Fibroblast of villous mesenchyme (primary cell): ENCODE results near the gene C16orf86. TPM values are rescaled to one million over a fixed set of nuclear protein-coding genes. Genes with fewer than 3 reads are reported as not detected.

Experiments used
- DNase-seq: peaks from one replicate; pipeline ENCODE4 v3.0.0-alpha.2; 2010; ENCODE audit warnings: low read depth
- H3K4me3 ChIP-seq: 2 replicates; pipeline ENCODE4 v1.5.1; 2011; ENCODE audit warnings: low read depth, mild to moderate bottlenecking, low read length
- total RNA-seq: library from RNA; depleted of rRNA; stranded (reverse); fragments of >200 nt; gene quantifications from 2 replicates; pipeline ENCODE4 v1.2.3, GENCODE V29; 2012
- TF ChIP-seq, protein P1 (sequence below): IDR thresholded peaks from 2 replicates; pipeline ENCODE4 v1.5.1; 2012; ENCODE audit warnings: low read depth, mild to moderate bottlenecking, low read length; ENCODE audit not compliant: insufficient read depth

The C16orf86 gene
- total RNA-seq, 1 donor, result 1.3 TPM

DNA sequence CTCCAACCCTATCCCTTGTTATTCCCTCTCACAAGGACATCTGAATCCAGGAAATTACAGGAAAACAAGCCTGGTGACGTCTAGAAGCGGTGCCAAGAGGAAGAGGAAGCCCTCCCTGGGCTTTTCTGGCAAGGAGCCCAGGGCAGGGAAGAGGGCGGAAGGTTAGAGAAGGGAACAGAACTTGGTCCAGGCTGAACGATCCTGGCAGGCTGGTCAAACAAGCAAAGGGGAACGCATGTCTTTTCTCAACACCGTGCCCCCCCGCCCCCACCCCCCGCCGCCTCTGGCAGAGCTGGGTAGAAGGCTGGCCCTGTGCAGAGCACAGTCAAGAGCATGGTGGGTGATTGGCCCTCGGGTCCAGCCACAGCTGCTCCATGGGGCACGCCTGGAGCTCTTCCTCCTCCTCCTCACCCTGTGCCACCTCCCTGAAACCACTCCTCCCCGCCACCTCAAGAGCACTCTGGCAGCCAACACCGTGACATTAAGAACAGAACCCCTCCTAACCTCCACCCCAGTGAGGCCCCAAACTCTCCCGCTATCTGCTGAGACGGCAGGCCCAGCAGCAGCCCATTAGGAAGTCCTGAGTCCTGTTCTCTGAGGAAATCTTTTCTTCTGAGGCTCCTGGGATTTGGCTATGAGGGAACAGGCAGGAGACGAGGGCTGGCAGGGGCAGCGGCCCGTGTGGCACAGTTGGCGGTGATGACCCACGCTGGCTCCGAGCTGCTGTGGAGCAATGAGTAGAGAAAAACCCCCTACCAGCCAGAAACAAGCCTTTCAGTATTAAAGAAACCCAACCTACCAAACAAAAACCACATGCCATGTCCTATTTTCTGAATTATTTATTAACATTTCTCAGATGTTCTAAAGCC lies 7.3 kb downstream of the C16orf86 start:
- TF ChIP-seq, protein P1, sequence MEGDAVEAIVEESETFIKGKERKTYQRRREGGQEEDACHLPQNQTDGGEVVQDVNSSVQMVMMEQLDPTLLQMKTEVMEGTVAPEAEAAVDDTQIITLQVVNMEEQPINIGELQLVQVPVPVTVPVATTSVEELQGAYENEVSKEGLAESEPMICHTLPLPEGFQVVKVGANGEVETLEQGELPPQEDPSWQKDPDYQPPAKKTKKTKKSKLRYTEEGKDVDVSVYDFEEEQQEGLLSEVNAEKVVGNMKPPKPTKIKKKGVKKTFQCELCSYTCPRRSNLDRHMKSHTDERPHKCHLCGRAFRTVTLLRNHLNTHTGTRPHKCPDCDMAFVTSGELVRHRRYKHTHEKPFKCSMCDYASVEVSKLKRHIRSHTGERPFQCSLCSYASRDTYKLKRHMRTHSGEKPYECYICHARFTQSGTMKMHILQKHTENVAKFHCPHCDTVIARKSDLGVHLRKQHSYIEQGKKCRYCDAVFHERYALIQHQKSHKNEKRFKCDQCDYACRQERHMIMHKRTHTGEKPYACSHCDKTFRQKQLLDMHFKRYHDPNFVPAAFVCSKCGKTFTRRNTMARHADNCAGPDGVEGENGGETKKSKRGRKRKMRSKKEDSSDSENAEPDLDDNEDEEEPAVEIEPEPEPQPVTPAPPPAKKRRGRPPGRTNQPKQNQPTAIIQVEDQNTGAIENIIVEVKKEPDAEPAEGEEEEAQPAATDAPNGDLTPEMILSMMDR, result no peak
- H3K4me3 ChIP-seq, result no peak overlapping the region
- DNase-seq, result peak; percentile 26

DNA sequence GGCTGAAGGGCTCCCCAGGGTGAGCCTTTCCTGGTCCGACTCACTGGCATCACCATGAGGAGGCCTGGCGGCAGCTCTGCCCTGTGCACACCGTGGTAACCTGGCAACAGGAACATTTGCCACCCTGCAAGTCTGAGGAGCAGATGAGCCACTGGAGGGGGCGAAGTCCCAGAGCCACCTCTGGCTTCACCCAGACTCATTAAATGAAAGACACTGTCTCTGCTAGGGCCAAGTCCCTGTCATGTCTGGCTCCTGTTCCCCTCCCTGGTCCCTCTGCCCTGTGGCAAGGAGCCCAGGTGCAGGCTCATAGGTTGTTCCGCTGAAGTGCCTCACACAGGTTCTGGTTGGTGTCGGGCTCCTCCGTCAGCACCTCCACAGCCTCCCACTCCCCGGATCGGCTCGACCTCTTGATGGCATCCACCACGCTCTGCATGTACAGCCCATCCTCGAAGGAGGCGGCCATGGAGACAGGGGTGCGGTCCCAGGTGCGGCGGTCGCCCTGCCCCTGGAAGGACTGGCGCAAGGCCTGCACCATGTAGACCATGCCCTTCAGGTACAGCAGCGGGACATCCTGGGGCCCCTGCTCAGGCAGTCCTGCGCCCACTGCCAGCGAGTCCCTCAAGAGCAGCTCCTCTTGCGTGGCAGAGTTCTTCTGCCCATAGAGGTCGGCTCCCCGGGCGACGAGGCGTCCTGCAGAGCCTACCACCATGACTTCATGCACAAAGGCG lies 8.4 kb downstream of the C16orf86 start:
- H3K4me3 ChIP-seq, result no peak overlapping the region
- DNase-seq, result no peak
- TF ChIP-seq, protein P1, result no peak

DNA sequence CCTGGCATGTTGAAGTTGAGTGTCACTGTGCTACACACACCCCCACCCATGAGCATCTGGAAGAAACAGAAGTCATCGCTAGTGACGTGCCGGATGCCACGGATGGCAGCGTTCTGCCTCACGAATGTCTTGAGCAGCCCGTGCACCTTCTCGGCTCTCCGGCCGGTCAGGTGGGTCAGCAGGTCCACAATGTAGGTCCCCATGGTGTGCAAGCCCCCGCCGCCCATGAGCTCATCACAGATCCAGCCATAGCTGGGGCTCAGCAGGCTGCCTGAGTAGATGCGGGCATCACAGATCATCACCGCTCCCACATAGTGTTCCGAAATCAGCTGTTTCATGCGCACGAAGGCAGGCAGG lies 8.9 kb downstream of the C16orf86 start:
- no peak overlapping the region for H3K4me3 ChIP-seq
- DNase-seq, result no peak
- TF ChIP-seq, protein P1, result no peak

DNA sequence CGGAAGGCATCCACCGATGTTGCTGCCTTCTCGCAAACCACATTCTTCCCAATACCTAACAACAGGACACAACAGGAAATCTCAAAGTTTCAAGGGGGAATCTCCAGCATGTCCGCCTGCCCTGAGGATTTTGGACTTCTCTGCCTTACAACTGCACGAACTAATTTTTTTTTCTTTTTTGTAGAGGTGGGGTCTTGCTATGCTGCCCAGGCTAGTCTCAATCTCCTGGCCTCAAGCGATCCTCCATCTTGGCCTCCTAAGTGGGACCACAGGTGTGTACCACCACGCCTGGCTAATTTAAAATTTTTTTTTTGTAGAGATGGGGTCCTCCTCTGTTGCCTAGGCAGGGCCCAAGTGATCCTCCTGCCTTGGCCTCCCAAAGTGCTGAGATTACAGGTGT lies 9.4 kb downstream of the C16orf86 start:
- no peak overlapping the region for H3K4me3 ChIP-seq
- no peak for DNase-seq
- TF ChIP-seq, protein P1, result no peak

DNA sequence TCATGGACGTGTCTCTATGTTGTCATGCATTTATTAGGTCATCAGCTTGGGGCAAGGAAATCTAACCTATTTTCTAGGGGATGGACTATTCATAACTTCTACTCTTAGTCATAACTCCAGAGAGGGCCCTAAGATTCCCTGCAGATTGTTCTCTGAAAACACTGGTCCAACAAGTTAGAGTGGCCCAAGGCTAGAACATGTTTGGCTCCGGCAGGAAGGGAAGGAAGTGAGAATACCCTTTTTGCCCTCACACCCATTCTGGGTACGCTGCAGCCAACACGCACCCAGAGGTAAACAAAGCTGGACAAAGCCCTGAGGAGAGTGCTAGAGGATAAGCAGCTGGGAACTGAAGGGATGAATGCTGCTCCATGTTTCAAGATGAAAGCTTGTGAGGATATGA lies 9.9 kb downstream of the C16orf86 start:
- no peak for DNase-seq
- TF ChIP-seq, protein P1, result no peak
- no peak overlapping the region for H3K4me3 ChIP-seq

DNA sequence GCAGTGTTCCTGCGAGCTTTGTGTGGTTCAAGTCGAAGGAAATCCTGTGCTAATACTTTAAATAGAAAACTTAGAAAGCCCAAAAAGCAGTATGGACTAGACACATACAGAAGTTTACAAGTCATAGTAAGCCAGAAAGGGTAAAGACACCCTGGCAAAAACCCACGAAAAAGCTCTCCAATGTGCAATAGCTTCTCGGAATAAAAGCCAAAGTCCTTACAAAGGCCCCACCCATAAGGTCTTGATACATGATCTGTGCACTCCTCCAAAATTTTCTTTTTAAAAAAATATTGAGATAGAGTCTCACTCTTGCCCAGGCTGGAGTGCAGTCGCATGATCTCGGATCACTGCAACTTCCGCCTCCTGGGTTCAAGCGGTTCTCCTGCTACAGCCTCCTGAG lies 10.3 kb downstream of the C16orf86 start:
- H3K4me3 ChIP-seq, result no peak overlapping the region
- TF ChIP-seq, protein P1, result no peak
- no peak for DNase-seq
